HG03175 (cell line): ENCODE measurements around the gene PDZRN4.
"Not testable (repeated sequence)": the region's sequence is repeated elsewhere in the genome, so short reads cannot be mapped to it uniquely, and the experiment has no call there.

Experiments
- ATAC-seq: cut with Tn5 transposase; IDR thresholded peaks from one replicate; pipeline ENCODE4 v1.9.1; 2021; ENCODE audit warnings: mild to moderate bottlenecking, moderate library complexity; ENCODE audit not compliant: unreplicated experiment

Gene PDZRN4

DNA sequence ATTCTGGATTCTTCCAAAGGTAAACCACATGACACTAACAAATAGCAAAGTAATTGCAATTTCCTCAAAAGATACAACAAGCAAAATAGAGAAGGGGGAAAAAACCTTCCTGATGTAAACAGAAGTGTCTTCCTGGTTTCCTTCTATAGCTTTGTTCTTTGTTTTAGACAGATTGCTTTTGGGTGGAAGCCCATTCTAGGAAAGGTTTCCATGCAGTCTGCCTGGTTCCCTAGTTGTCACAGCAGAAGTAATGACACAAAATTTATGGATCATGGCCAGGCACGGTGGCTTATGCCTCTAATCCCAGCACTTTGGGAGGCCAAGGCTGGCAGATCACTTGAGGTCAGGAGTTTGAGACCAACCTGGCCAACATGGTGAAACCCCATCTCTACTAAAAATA, 359.0 kb downstream of the PDZRN4 start:
- not testable (repeated sequence) for ATAC-seq

DNA sequence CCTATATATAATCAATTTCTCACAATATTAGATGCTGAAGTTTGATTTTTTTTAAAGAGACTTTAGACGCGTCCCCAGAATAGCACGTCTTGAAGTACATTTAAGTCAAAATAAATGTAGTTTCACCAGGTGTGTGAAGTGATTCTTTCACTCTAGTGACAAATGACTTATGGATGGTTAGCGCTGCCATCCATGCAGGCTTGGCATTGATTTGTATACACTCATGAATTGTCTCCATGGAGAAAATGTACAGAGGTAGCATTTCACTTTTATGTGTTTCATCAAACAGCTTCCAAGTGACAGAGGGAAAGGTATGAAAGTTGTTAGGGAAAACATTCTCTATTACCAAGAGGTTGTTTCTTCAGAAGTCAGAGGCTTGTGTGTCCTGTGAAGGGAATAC, 360.8 kb downstream of the PDZRN4 start:
- no peak for ATAC-seq

- ATAC-seq, result no peak
Measured at GRCh38 chr12:41552588-41552987, 364.5 kb downstream of the PDZRN4 start.

DNA sequence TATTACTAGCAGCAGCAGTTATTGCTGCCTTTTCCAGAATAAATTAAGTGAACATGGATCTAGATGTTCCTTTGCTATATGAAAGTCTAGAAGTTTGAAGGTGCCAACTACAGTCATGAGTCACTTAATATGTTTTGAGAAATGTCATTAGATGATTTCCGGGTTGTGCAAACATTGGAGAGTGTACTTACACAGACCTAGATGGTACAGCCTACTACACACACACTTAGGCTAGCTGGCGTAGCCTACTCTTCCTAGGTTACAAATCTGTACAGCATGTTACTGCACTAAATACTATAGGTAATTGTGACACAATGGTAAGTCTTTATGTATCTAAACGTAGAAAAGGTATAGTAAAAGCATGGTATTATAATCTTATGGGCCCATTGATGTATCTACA, 368.1 kb downstream of the PDZRN4 start:
- ATAC-seq, result no peak

GRCh38 chr12:41557344-41557743, 369.2 kb downstream of the PDZRN4 start:
- no peak for ATAC-seq

DNA sequence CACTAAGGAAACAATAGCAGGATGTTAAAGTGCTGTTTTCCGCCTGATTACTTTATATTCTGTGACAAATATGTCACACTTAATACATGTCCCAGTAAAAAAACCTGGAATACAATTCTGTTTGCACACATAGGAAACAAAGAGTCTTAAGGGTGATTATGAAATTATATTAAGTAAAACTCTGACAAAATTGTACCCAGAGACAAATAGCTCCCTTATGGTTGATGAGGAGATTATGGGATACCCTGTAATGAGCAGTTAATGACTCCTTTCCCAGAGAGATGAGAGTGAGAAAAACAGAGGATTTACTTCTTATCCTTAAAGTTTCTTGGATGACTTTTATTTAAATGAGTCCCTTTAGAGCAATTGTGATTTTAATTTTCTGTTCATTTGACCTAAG, 370.6 kb downstream of the PDZRN4 start:
- no peak for ATAC-seq

- ATAC-seq, result no peak
Measured at GRCh38 chr12:41563051-41563450, 374.9 kb downstream of the PDZRN4 start.

DNA sequence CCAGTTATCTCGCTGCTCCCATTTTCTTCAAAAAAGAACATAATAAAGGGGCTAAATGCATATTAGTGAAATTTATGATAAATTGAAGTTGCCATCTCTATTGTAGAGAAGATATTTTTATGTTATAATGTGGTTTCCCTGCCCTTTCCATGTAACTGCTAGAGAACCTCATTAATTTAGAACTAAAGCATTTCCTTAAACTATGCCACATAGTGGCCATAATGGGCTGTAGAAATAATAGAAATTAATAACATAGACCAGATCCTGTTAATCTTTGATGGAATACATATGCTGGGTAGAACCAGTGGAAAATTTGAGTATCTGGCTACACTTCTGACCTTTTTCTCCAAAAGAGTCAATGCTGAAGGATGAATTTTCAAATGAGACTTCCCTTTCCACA, 376.7 kb downstream of the PDZRN4 start:
- ATAC-seq, result no peak

DNA sequence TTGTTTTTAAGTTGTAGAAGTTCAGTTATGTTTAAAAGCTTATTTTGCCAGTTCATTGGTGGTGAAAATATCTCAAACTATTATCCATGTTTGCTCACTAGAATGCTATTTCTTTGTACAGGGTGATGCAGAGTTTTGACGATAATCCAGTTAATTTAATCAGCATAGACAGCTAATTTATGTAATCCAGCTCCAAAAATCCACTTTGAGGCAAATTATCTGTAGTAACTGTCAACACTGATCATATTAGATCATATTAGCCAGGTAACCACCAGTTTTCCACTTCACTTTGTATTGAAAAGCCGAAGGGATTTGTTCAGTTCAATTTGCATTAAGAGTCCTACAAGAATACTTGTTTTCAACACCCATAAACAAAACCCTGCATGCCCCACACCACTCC, 378.6 kb downstream of the PDZRN4 start:
- ATAC-seq, result no peak

- no peak for ATAC-seq
Measured at GRCh38 chr12:41573445-41573844, 385.3 kb downstream of the PDZRN4 start.

- no peak for ATAC-seq
Measured at GRCh38 chr12:41576925-41577324, 388.8 kb downstream of the PDZRN4 start.

GRCh38 chr12:41577995-41578394, 389.9 kb downstream of the PDZRN4 start:
- ATAC-seq, result no peak

GRCh38 chr12:41585784-41586183, 397.7 kb downstream of the PDZRN4 start:
- no peak for ATAC-seq

DNA sequence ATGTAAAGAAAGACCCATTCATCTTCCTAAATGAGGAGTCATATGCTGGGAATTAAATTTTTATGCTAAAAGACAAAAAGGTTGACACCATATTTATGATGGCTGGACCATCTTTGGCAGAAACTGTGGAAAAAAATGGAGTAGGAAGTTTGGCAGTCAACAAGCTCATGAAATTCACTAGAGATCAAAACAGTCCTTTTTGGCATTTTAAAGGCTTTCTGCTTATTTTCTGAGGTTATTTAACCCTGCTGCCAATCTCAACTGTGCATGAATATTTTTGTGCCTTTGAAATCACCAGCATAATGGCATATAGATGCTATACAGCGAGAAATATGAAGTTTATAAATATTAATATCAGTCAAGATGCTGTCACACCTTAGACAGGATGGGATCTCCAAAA, 399.5 kb downstream of the PDZRN4 start:
- no peak for ATAC-seq

DNA sequence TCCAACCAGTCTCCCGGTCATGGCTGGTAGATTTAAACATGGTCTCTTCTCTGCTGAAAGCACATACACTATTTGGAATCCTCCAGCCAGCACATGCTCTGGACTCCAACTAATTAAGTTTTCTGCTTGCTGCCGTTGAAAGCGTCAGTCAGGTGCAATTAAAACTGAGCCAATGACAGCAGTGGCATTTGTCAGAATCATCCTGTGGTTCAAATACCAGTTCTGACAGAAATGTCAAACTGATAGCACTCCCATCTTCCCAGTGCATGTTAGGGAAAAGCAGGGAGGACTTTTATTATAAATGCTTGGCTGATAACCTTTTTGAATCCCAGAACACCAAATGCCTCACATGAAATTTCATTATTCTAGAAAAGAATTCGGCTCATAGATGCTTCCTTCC, 401.8 kb downstream of the PDZRN4 start:
- no peak for ATAC-seq

DNA sequence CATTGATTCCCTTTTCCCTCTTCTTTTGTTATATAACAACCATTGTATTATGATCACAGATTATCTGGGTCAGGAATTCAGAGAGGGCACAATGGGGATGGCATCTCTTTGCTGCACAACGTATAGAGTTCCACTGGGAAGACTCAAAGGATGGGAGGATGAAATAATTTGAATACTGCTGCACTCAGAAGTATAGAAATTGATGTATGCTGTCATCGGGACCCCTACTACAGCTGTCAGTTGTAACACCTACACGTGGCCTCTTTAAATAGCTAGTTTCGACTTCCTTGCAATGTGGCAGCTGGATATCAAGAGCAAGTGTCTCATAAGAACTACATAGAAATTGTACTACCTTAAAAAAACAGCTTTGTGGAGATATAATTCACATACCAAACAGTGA, 408.1 kb downstream of the PDZRN4 start:
- ATAC-seq, result no peak

GRCh38 chr12:41604830-41605229, 416.7 kb downstream of the PDZRN4 start:
- no peak for ATAC-seq

DNA sequence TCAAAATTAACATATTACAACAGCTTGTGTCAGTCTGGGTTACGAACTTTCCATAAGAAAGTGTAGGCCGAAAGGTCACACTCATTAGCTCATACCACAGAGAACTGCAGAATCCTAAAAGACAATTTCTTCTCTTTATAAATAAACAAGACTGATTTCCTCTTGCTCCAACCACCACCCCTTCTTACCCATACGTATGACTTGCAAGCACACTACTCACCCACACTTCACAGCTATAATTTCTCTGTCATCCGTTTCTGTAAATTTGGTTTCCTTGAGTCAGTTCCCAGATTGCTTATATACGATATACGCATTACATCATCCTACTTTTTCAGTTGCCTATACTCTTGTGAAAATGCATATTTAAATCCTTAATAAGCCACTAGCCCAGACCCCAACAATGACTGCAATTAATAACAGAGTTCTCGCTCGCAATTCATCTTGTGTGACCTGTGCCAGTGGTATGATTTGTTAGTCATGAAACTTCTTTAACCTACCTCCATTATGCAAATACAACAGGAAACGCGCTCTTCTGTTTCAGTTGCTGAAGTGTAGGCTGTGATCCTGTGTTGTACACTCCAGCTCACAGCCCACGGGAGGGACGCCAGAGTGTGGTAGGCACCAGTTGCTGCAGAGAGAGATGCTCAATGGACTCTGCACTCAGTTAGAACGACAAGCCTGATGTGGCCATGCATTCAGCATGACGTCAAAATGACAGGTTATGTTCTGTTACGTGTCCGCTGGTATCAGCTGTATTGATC, 417.6 kb downstream of the PDZRN4 start:
- no peak for ATAC-seq

DNA sequence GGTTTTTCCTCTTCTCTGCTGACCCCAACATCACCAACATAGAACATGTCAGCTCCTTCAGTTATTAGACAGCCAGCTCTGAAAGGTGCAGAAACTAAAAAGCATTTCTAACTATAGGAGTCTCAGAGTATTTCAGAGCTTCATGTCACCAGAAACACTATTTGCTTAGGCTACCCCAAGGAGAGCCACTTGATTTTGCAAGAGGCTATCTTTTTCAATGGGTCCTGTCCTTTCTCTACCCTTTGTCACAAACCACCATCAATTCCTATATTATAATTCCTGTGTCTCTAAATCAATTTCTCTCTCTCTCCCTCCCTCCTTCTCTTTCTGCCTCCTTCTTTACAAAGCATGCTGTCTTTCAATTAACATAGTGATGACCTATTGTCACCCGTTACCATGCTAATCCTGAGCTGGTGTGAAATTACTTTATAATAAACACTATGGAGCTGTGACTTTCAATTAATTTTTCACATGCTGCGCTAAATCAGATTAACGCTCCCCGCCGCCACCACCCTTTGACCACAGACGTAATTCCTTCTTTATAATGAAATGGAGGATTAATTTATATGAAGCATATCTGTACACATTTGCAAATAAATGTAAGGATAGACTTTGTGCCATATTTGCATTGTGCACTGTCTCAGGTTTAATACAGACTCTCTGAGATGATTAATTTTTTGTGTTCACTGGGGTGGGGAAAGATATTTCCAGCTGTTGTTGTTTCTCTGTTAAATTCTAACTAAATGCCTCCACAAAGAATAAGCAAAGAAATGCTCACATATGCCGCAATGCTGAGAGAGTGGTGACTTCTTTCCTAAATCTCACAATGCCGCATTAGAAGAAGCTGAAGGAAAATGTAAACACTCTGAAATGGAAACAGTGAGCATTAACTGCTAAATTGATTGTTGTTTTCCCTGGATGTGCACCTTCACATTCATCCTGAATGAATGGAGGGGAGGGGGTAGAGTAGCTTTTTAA, 418.6 kb downstream of the PDZRN4 start:
- ATAC-seq, result no peak

DNA sequence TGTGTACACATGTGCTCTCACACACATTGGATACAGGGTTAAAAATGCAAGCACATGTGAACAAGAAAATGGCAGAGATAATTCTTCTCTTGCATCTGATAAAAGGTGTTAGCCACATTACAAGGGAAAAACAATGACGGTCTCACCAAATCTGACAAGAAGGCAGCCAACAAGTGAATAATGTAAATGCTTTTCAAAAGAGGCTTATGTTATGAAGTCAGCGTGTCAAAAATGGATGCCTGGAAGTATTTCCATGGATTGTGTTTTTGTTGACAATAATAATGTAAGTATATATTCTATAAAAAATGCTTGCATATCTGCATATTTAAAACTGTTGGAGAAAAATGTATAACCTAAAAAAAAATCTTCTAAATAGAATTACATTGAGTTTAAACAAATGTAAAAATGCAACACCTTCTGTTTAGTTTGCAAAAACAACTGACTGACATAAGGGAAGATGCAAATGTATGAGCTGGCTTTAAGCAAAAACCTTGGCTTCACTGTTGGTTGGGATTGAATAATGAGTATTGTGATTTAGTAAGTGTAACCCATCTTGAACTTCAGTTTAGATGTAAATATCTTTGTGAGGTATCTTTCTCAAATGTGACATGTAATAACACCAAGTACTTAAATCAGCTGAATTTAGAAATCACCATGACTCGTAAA, 424.9 kb downstream of the PDZRN4 start:
- ATAC-seq, result no peak

DNA sequence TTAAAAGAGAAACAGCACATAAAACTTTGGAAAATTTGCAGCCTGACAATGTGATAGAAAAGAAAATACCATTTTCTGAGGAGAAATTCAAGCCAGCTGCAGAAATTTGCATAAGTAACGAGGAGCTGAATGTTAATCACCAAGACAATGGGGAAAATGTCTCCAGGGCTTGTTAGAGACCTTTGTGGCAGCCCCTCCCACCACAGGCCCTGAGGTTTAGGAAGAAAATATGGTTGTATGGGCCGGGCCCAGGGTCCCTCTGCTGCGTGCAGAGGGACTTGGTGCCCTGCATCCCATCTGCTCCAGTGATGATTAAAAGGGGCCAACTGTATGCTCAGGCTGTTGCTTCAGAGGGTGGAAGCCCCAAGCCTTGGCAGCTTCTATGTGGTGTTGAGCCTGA, 427.1 kb downstream of the PDZRN4 start:
- ATAC-seq, result not testable (repeated sequence)
